GM12873 (cell line): ENCODE measurements around the gene KDM4B.

Experiments used
- TF ChIP-seq, protein P1 (sequence below): IDR thresholded peaks from 2 replicates; pipeline ENCODE4 v1.5.1; 2012; ENCODE audit warnings: low read depth, mild to moderate bottlenecking, moderate library complexity, low read length, control low read depth; ENCODE audit not compliant: insufficient read depth; ENCODE audit errors: missing control alignments

Gene KDM4B

DNA sequence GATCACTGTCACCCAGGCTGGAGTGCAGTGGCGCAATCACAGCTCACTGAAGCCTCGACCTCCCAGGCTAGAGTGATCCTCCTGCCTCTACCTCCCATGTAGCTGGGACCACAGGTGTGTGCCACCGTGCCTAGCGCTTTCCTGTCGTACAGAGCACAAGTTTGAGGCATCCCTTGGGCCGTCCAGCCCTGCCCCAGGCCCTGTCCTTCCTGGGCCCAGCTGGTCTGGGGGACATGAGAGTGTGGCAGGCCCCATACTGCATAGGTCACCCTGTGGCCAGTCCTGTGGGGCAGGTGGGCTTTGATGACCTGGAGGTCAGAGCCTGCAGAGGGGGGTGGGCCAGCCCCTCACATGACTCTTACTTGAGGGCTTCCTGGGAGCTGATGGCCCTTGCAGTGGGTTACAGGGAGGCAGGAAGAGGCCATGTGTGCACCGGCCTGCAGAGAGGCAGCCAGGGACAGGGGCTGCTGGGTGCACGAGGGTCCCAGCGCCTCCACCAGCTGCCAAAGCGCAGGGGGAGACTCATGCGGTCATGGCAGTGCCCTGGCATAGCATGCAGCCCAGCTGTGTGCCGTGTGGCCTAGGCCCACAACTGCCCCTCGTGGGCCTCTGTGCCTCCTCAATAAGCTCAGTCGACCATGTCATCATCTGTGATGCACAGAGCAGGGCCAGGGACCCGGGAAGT is 61.4 kb downstream of the KDM4B start:
- TF ChIP-seq, protein P1, sequence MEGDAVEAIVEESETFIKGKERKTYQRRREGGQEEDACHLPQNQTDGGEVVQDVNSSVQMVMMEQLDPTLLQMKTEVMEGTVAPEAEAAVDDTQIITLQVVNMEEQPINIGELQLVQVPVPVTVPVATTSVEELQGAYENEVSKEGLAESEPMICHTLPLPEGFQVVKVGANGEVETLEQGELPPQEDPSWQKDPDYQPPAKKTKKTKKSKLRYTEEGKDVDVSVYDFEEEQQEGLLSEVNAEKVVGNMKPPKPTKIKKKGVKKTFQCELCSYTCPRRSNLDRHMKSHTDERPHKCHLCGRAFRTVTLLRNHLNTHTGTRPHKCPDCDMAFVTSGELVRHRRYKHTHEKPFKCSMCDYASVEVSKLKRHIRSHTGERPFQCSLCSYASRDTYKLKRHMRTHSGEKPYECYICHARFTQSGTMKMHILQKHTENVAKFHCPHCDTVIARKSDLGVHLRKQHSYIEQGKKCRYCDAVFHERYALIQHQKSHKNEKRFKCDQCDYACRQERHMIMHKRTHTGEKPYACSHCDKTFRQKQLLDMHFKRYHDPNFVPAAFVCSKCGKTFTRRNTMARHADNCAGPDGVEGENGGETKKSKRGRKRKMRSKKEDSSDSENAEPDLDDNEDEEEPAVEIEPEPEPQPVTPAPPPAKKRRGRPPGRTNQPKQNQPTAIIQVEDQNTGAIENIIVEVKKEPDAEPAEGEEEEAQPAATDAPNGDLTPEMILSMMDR, result no peak

- TF ChIP-seq, protein P1, result no peak
Measured at GRCh38 chr19:5030822-5031221, 61.9 kb downstream of the KDM4B start.

DNA sequence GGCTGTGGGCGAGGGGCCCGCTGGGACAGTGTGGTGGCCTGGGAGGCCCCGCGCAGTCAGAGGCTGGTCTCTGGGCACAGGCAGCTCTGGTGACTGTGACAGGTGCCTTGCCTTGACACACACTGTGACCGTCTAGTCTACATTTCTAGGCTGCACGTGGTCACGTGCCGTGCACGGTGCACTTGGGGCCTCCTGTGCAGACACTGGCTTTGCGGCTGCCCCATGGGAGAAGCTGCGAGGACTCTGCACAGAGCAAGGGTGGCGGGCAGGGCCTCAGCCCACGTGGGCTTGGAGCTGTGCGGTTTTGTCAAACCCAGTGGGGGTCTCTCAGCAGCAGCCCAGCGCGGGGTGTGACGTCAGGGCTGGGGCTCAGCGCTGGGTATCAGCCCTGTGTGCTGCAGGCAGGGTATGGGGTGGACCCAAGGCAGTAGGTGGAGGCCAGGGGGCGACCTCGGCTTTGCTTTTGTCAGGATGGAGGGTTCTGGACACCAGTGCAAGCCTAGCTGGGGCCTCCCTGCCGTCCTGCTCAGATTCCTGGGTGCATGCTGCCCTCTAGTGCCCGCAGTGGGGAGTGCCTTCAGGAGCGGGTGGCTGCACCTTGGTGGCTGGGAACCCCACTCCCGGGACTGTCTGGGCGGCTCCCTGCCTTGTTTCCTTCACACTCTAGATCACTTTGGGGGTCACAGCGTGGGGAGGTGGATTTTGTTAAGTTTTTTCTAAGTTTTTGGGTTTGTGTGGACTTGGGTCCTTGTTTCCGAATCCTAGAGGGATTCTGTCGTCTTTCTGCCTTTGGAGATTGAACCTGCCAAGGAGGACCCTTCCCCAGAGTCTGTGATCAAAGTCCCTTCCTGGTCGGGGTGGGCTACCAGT is 62.6 kb downstream of the KDM4B start:
- TF ChIP-seq, protein P1, result peak; percentile 94

- TF ChIP-seq, protein P1, result no peak
Measured at GRCh38 chr19:5032101-5032967, 63.4 kb downstream of the KDM4B start.

- TF ChIP-seq, protein P1, result no peak
Measured at GRCh38 chr19:5035105-5035761, 66.3 kb downstream of the KDM4B start.

- TF ChIP-seq, protein P1, result no peak
Measured at GRCh38 chr19:5035793-5036697, 67.1 kb downstream of the KDM4B start.
